Tibial artery (tissue), 4 donors: Measurements from ENCODE around the gene ASB3.
"Not testable (repeated sequence)": the region's sequence is repeated elsewhere in the genome, so short reads cannot be mapped to it uniquely, and the experiment has no call there.

Experiments
- DNase-seq, 2 donors: peaks; one replicate each; pipeline ENCODE4 v3.0.0-alpha.2; 2019
- H3K27ac ChIP-seq, 2 donors: fragments of 200-600 bp; sonication (generic) in 1 of 2; 1 replicate in 1 of 2; 2 replicates in 1 of 2; pipeline ENCODE4 v1.5.1; 2018 to 2019; ENCODE audit warnings: mild to moderate bottlenecking in 1 of 2
- H3K27me3 ChIP-seq, 2 donors: fragments of 200-600 bp; sonication (generic) in 1 of 2; one replicate each; pipeline versions ENCODE4 v1.5.1 to v1.6.0; 2016 to 2019
- H3K36me3 ChIP-seq, 3 donors: fragments of 200-600 bp; sonication (generic) in 2 of 3; one replicate each; pipeline ENCODE4 v1.5.1; 2016 to 2019; ENCODE audit warnings: mild to moderate bottlenecking in 2 of 3
- H3K4me1 ChIP-seq, 4 donors: fragments of 200-600 bp; sonication (generic) in 2 of 4; 1 replicate in 3 of 4; 2 replicates in 1 of 4; pipeline ENCODE4 v1.5.1; 2016 to 2019
- H3K4me3 ChIP-seq, 2 donors: fragments of 200-600 bp; sonication (generic) in 1 of 2; 1 replicate in 1 of 2; 2 replicates in 1 of 2; pipeline ENCODE4 v1.5.1; 2018 to 2019; ENCODE audit warnings: mild to moderate bottlenecking in 2 of 2
- H3K9me3 ChIP-seq, 3 donors: fragments of 200-600 bp; sonication (generic) in 1 of 3; one replicate each; pipeline ENCODE4 v1.5.1; 2016 to 2019
- CTCF ChIP-seq, 2 experiments: fragments of 200-600 bp in 1 of 2; fragments of 450-650 bp in 1 of 2; IDR thresholded peaks; one replicate each; pipeline ENCODE4 v1.5.1; 2017 to 2019; ENCODE audit warnings: antibody characterized with exemption in 2 of 2, mild to moderate bottlenecking in 1 of 2, moderate library complexity in 1 of 2
- intact Hi-C: fragments of 100-400 bp; cut with DNase I; formaldehyde crosslinking; loops from one replicate; pipeline ENCODE4 v1.15.0; 2023; ENCODE audit warnings: low total_unique reads

Gene ASB3

GRCh38 chr2:53737091-53737490 lies 49.7 kb downstream of the ASB3 start:
- TF ChIP-seq CTCF (IDR thresholded peaks at IDR 0.05), result no peak

GRCh38 chr2:53729143-53729762 lies 57.5 kb downstream of the ASB3 start:
- Histone ChIP-seq H3K27ac (no peak overlapping the region), H3K9me3 (no peaks in the 10 kb centered on the region), H3K4me1 (no peaks in the 10 kb centered on the region), H3K36me3 (peaks cover 0 to 42% (median 5%) of the 10 kb centered on the region in 3 donors), H3K27me3 (no peaks in the 10 kb centered on the region), H3K4me3 (no peak overlapping the region)
- no peak for TF ChIP-seq CTCF (IDR thresholded peaks at IDR 0.05)
- DNase-seq, result no peak
- intact Hi-C loops, result no loop called here

More at GRCh38 chr2:53737091-53737490, 49.7 kb downstream of the ASB3 start:
- intact Hi-C loops, result no loop called here
- Histone ChIP-seq H3K27me3 (no peaks in the 10 kb centered on the region), H3K27ac (no peak overlapping the region), H3K36me3 (peaks cover 0 to 15% (median 0%) of the 10 kb centered on the region in 3 donors), H3K4me3 (no peak overlapping the region), H3K9me3 (no peaks in the 10 kb centered on the region), H3K4me1 (peaks cover 0 to 5% (median 0%) of the 10 kb centered on the region in 4 donors)
- no peak for DNase-seq

GRCh38 chr2:53727921-53728320 lies 58.8 kb downstream of the ASB3 start:
- no peaks in the 10 kb centered on the region for H3K9me3 ChIP-seq
- intact Hi-C loops, result no loop called here
- no peaks in the 10 kb centered on the region for H3K27me3 ChIP-seq
- H3K4me1 ChIP-seq, result peaks cover 0 to 6% (median 1%) of the 10 kb centered on the region in 4 donors
- no peak for TF ChIP-seq CTCF (IDR thresholded peaks at IDR 0.05)
- H3K36me3 ChIP-seq, result peaks cover 0 to 32% (median 5%) of the 10 kb centered on the region in 3 donors
- no peak for DNase-seq
- H3K27ac ChIP-seq, result no peak overlapping the region
- H3K4me3 ChIP-seq, result no peak overlapping the region

- TF ChIP-seq CTCF (IDR thresholded peaks at IDR 0.05), result no peak
- Histone ChIP-seq H3K36me3 (peaks cover 0 to 19% (median 5%) of the 10 kb centered on the region in 3 donors), H3K27me3 (no peaks in the 10 kb centered on the region), H3K4me1 (peaks cover 0 to 6% (median 1%) of the 10 kb centered on the region in 4 donors), H3K27ac (no peak overlapping the region), H3K9me3 (no peaks in the 10 kb centered on the region), H3K4me3 (no peak overlapping the region)
- intact Hi-C loops, result no loop called here
- DNase-seq, result no peak
Measured at GRCh38 chr2:53725662-53726061, 61.1 kb downstream of the ASB3 start.

- Histone ChIP-seq H3K27ac (no peak overlapping the region), H3K36me3 (peaks cover 0 to 15% (median 5%) of the 10 kb centered on the region in 3 donors), H3K9me3 (no peaks in the 10 kb centered on the region), H3K4me1 (peaks cover 0 to 6% (median 1%) of the 10 kb centered on the region in 4 donors), H3K4me3 (no peak overlapping the region), H3K27me3 (no peaks in the 10 kb centered on the region)
- TF ChIP-seq CTCF (IDR thresholded peaks at IDR 0.05), result no peak
- DNase-seq, result no peak
- intact Hi-C loops, result no loop called here
Measured at GRCh38 chr2:53724536-53724935, 62.2 kb downstream of the ASB3 start.

- H3K27ac ChIP-seq, H3K36me3 ChIP-seq, H3K9me3 ChIP-seq, H3K4me3 ChIP-seq, H3K4me1 ChIP-seq, H3K27me3 ChIP-seq, DNase-seq, intact Hi-C loops: not testable (repeated sequence)
Measured at GRCh38 chr2:53720944-53721343, 65.8 kb downstream of the ASB3 start.
